ENCODE data around the gene FOXK2. TPM values are rescaled to one million over a fixed set of nuclear protein-coding genes. Genes with fewer than 3 reads are reported as not detected.

Gene FOXK2
- total RNA-seq, 1 experiment from 2014 or later = 72.0 TPM

DNA sequence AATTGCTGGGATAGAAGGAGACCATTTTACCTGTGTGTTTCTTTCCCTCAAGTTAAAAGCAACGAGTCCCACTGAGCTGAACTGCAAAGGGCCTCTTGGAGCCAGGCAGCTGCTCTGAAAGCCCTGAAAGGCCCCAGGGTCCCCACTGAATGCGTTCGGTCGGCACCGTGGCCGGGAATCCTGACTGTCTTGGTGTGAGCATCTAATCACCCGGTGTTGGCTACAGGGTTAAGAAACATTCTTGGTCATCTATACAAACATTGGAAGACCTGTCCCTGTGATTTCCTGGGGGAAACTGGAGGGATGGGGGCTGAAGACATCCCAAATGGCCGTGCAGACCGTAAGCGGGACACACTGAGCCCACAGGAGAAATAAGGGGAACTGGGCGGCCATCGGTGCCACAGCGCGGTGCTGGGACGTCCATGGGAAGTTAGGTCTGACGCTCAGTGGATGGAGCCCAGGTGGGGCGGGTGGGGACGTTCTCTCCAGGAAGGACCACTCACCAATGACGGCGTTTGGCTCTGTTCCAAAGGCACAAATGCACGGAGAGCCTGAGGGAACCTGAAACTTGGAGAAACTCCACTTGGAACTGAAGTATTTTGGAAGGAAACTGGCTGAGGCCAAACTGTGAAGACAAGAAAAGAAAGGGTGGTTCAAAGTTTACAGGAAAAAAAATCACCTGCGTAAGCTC lies 96.6 kb downstream of the FOXK2 start:
- no CpG with 5 or more reads among the region's 22 CpGs for WGBS (ENCODE audit: extremely low coverage, insufficient read length, low lambda C conversion rate)
- peak overlapping the region in 1 of 3 experiments; percentile 84; a peak in 3 of 7 replicates for H3K27ac Mint-ChIP-seq

More for the DNA sequence above, 96.6 kb downstream of the FOXK2 start:
- Histone ChIP-seq H3K14ac (ENCODE audit: insufficient read depth, low read length) (no peak overlapping the region), H3K56ac (ENCODE audit: insufficient read length, low read depth, low read length) (no peak overlapping the region), H3K4me1 (ENCODE audit: insufficient read depth, low read length) (no peaks in the 10 kb centered on the region), H4K5ac (ENCODE audit: insufficient read length, low read depth, low read length) (no peak overlapping the region), H3K18ac (ENCODE audit: insufficient read length, low read depth, low read length) (no peak overlapping the region), H3K9me3 (ENCODE audit: control insufficient read depth, low read depth, low read length) (no peaks in the 10 kb centered on the region), H3T11ph (ENCODE audit: low read length) (no peak overlapping the region), H3K4me2 (ENCODE audit: insufficient read depth, insufficient read length, low read length) (no peak overlapping the region), H4K91ac (ENCODE audit: insufficient read length, low read depth, low read length) (no peak overlapping the region), H3K79me1 (ENCODE audit: insufficient read depth, low read depth, low read length, poor library complexity, severe bottlenecking) (no peaks in the 10 kb centered on the region), H2BK12ac (ENCODE audit: insufficient read length, low read depth, low read length) (no peak overlapping the region), H2BK120ac (ENCODE audit: low read depth, low read length, poor library complexity, severe bottlenecking) (no peak overlapping the region), H4K20me1 (ENCODE audit: control insufficient read depth, insufficient read depth, insufficient read length) (no peaks in the 10 kb centered on the region), H3K27ac (ENCODE audit: insufficient read length, low read depth, low read length) (no peak overlapping the region), H3K23ac (ENCODE audit: insufficient read length, low read depth, low read length) (no peak overlapping the region), H2AK5ac (ENCODE audit: insufficient read length, low read length) (no peak overlapping the region), H3K9ac (ENCODE audit: extremely low read depth, insufficient read length, low read length) (no peak overlapping the region), H3K79me2 (ENCODE audit: insufficient read depth, low read length) (no peaks in the 10 kb centered on the region), H2BK20ac (ENCODE audit: low read depth, low read length, poor library complexity, severe bottlenecking) (no peak overlapping the region), H2BK5ac (ENCODE audit: insufficient read length, low read length) (no peak overlapping the region), H2BK15ac (ENCODE audit: low read depth, low read length) (no peak overlapping the region), H3K4ac (ENCODE audit: low read depth, low read length) (no peak overlapping the region), H3K27me3 (ENCODE audit: insufficient read depth, low read length) (no peaks in the 10 kb centered on the region), H2AFZ (ENCODE audit: low read length) (no peak overlapping the region), H4K8ac (replicated peaks; ENCODE audit: insufficient read length, low read depth, low read length) (no peak overlapping the region), H3K23me2 (ENCODE audit: insufficient read length, low read depth, low read length, poor library complexity, severe bottlenecking) (no peaks in the 10 kb centered on the region)
- peaks cover 0 to 4% of the 10 kb centered on the region in 2 experiments; a peak in 1 of 4 replicates for H3K4me1 Mint-ChIP-seq
- H3K36me3 Mint-ChIP-seq (ENCODE audit: insufficient read depth in 1 of 3, low read depth in 3 of 3) = peaks cover 40 to 79% (median 76%) of the 10 kb centered on the region in 3 experiments
- H3K4me3 Mint-ChIP-seq = no peak overlapping the region; a peak in 1 of 5 replicates
- TF ChIP-seq, protein P1, sequence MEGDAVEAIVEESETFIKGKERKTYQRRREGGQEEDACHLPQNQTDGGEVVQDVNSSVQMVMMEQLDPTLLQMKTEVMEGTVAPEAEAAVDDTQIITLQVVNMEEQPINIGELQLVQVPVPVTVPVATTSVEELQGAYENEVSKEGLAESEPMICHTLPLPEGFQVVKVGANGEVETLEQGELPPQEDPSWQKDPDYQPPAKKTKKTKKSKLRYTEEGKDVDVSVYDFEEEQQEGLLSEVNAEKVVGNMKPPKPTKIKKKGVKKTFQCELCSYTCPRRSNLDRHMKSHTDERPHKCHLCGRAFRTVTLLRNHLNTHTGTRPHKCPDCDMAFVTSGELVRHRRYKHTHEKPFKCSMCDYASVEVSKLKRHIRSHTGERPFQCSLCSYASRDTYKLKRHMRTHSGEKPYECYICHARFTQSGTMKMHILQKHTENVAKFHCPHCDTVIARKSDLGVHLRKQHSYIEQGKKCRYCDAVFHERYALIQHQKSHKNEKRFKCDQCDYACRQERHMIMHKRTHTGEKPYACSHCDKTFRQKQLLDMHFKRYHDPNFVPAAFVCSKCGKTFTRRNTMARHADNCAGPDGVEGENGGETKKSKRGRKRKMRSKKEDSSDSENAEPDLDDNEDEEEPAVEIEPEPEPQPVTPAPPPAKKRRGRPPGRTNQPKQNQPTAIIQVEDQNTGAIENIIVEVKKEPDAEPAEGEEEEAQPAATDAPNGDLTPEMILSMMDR (conservative IDR thresholded peaks at IDR 0.05) = no peak
- no peaks in the 10 kb centered on the region; a peak in 1 of 5 replicates for H3K9me3 Mint-ChIP-seq
- H3K27me3 Mint-ChIP-seq (ENCODE audit: low read depth) = no peaks in the 10 kb centered on the region
- DNase-seq = no peak

All from H9 (cell line).